GM06990 (cell line): ENCODE data around the gene ABCA1.
"Not testable (repeated sequence)": the region's sequence is repeated elsewhere in the genome, so short reads cannot be mapped to it uniquely, and the experiment has no call there.

ENCODE experiments used
- DNase-seq: peaks from one replicate; pipeline ENCODE4 v3.0.0-alpha.2; 2011; ENCODE audit not compliant: insufficient read length; ENCODE audit errors: extremely low read depth
- H3K27me3 ChIP-seq: replicated peaks from 2 replicates; pipeline ENCODE4 v1.6.0; 2011; ENCODE audit warnings: low read length; ENCODE audit not compliant: control insufficient read depth, insufficient read depth
- H3K36me3 ChIP-seq: 2 replicates; pipeline ENCODE4 v1.5.1; 2011; ENCODE audit warnings: low read length; ENCODE audit not compliant: control insufficient read depth, insufficient read depth
- H3K4me3 ChIP-seq: replicated peaks from 2 replicates; pipeline ENCODE4 v1.5.1; 2011; ENCODE audit warnings: low read depth, mild to moderate bottlenecking, control low read depth, low read length
- CTCF ChIP-seq: IDR thresholded peaks from 2 replicates; pipeline ENCODE4 v1.5.1; 2011; ENCODE audit warnings: low read length, control low read depth, mild to moderate bottlenecking, inconsistent platforms; ENCODE audit not compliant: insufficient read depth, poor library complexity, severe bottlenecking

Gene ABCA1

GRCh38 chr9:104963076-104963475, 35.1 kb upstream of the ABCA1 start:
- Histone ChIP-seq H3K36me3 (no peaks in the 10 kb centered on the region), H3K4me3 (no peak overlapping the region), H3K27me3 (no peaks in the 10 kb centered on the region)
- no peak for TF ChIP-seq CTCF
- DNase-seq, result no peak

GRCh38 chr9:104961701-104962359, 33.9 kb upstream of the ABCA1 start:
- no peak overlapping the region for H3K4me3 ChIP-seq
- H3K36me3 ChIP-seq, result no peaks in the 10 kb centered on the region
- H3K27me3 ChIP-seq, result no peaks in the 10 kb centered on the region
- no peak for DNase-seq
- TF ChIP-seq CTCF, result no peak

- no peak for TF ChIP-seq CTCF
- peak; percentile 10 for DNase-seq
These were observed 33.3 kb upstream of the ABCA1 start for GRCh38 chr9:104961238-104961637.

GRCh38 chr9:104960662-104961061, 32.7 kb upstream of the ABCA1 start:
- no peak for TF ChIP-seq CTCF
- Histone ChIP-seq H3K27me3 (no peaks in the 10 kb centered on the region), H3K4me3 (no peak overlapping the region), H3K36me3 (no peaks in the 10 kb centered on the region)
- DNase-seq, result no peak

More at GRCh38 chr9:104961238-104961637, 33.3 kb upstream of the ABCA1 start:
- Histone ChIP-seq H3K4me3 (no peak overlapping the region), H3K27me3 (no peaks in the 10 kb centered on the region), H3K36me3 (no peaks in the 10 kb centered on the region)

- H3K4me3 ChIP-seq, result no peak overlapping the region
- no peak for TF ChIP-seq CTCF
- H3K27me3 ChIP-seq, result no peaks in the 10 kb centered on the region
- H3K36me3 ChIP-seq, result no peaks in the 10 kb centered on the region
- DNase-seq, result no peak
These were observed 30.8 kb upstream of the ABCA1 start for GRCh38 chr9:104958751-104959150.

GRCh38 chr9:104958006-104958405, 30.1 kb upstream of the ABCA1 start:
- DNase-seq, H3K36me3 ChIP-seq, H3K4me3 ChIP-seq, H3K27me3 ChIP-seq: not testable (repeated sequence)
